GM19025 (cell line): ENCODE measurements around the gene WAC.

Source experiments
- ATAC-seq: cut with Tn5 transposase; IDR thresholded peaks from one replicate; pipeline ENCODE4 v1.9.1; 2021; ENCODE audit warnings: mild to moderate bottlenecking, low read depth, moderate library complexity; ENCODE audit not compliant: unreplicated experiment

Gene WAC

GRCh38 chr10:28661035-28661434, 128.1 kb downstream of the WAC start:
- no peak for ATAC-seq

GRCh38 chr10:28663576-28664368, 130.9 kb downstream of the WAC start:
- ATAC-seq, result peak; percentile 73

- ATAC-seq, result no peak
Measured at GRCh38 chr10:28664369-28664740, 131.4 kb downstream of the WAC start.

- no peak for ATAC-seq
Measured at GRCh38 chr10:28666751-28667467, 134.0 kb downstream of the WAC start.

- ATAC-seq, result no peak
Measured at GRCh38 chr10:28668363-28669226, 135.7 kb downstream of the WAC start.

GRCh38 chr10:28669227-28670173, 136.6 kb downstream of the WAC start:
- no peak for ATAC-seq
